Smooth muscle cell (in vitro differentiated cells): ENCODE results near the gene MTERF4. TPM values are rescaled to one million over a fixed set of nuclear protein-coding genes. Genes with fewer than 3 reads are reported as not detected.

Experiments used
- DNase-seq: peaks from one replicate; lab custom pipeline; 2025; ENCODE audit not compliant: unreplicated experiment; lab: John Stamatoyannopoulos, UW
- H2AFZ ChIP-seq: fragments of 200-600 bp; sonication (generic); 2 replicates; pipeline ENCODE4 v1.6.0; 2016; ENCODE audit warnings: antibody characterized with exemption, low read depth, mild to moderate bottlenecking
- H3F3A ChIP-seq: fragments of 200-600 bp; sonication (generic); 2 replicates; pipeline ENCODE4 v1.6.0; 2017; ENCODE audit warnings: antibody characterized with exemption, low read depth
- H3K27ac ChIP-seq: fragments of 200-600 bp; sonication (generic); 2 replicates; pipeline ENCODE4 v1.5.1; 2016; ENCODE audit warnings: low read depth, mild to moderate bottlenecking
- H3K27me3 ChIP-seq: fragments of 200-600 bp; sonication (generic); 2 replicates; pipeline ENCODE4 v1.6.1; 2016; ENCODE audit warnings: low read depth, mild to moderate bottlenecking
- H3K36me3 ChIP-seq: fragments of 200-600 bp; sonication (generic); 2 replicates; pipeline ENCODE4 v1.5.1; 2016; ENCODE audit warnings: low read depth
- H3K4me1 ChIP-seq: fragments of 200-600 bp; sonication (generic); 2 replicates; pipeline ENCODE4 v1.5.1; 2016; ENCODE audit warnings: low read depth
- H3K4me2 ChIP-seq: fragments of 200-600 bp; sonication (generic); 2 replicates; pipeline ENCODE4 v1.6.0; 2016; ENCODE audit warnings: mild to moderate bottlenecking
- H3K4me3 ChIP-seq: fragments of 200-600 bp; sonication (generic); 2 replicates; pipeline ENCODE4 v1.5.1; 2016; ENCODE audit warnings: mild to moderate bottlenecking
- H3K79me2 ChIP-seq: fragments of 200-600 bp; sonication (generic); 2 replicates; pipeline ENCODE4 v1.6.0; 2016; ENCODE audit warnings: low read depth, mild to moderate bottlenecking
- H3K9ac ChIP-seq: fragments of 200-600 bp; sonication (generic); 2 replicates; pipeline ENCODE4 v1.6.0; 2016; ENCODE audit warnings: low read depth
- H3K9me3 ChIP-seq: fragments of 200-600 bp; sonication (generic); replicated peaks from 2 replicates; pipeline ENCODE4 v1.5.1; 2016; ENCODE audit warnings: low read depth
- H4K20me1 ChIP-seq: fragments of 200-600 bp; sonication (generic); 2 replicates; pipeline ENCODE4 v1.6.0; 2016; ENCODE audit warnings: low read depth
- CTCF ChIP-seq: fragments of 200-600 bp; sonication (generic); IDR thresholded peaks from 2 replicates; pipeline ENCODE4 v1.5.1; 2017; ENCODE audit warnings: borderline replicate concordance, mild to moderate bottlenecking, antibody characterized with exemption; ENCODE audit not compliant: insufficient read depth, poor library complexity, severe bottlenecking
- WGBS: methylation state at CpG from one replicate; pipeline ENCODE4 v1.1.7; 2016; ENCODE audit warnings: low lambda C conversion rate; 5-methylcytosine and 5-hydroxymethylcytosine counted together
- polyA plus RNA-seq: library from polyadenylated mRNA; unstranded; fragments of >200 nt; fragmentation: Nextera tagmentation; extraction: Ambion mirVana; gene quantifications from 2 replicates; pipeline ENCODE4 v1.2.1, GENCODE V29; 2016
- total RNA-seq: library from RNA; depleted of rRNA; stranded (reverse); fragments of >200 nt; gene quantifications from 2 replicates; pipeline ENCODE4 v1.2.3, GENCODE V29; 2014

MTERF4 gene
- total and polyA plus RNA-seq, 2 experiments from 2014 or later: 13.7 to 27.3 TPM

- no peak for DNase-seq
- no peak for TF ChIP-seq CTCF
Measured at GRCh38 chr2:241099246-241099645, 2.8 kb downstream of the MTERF4 start.

GRCh38 chr2:241096979-241097378 lies 5.1 kb downstream of the MTERF4 start:
- H2AFZ ChIP-seq: no peak overlapping the region
- H4K20me1 ChIP-seq: peaks cover 25% of the 10 kb centered on the region
- peaks cover 18% of the 10 kb centered on the region for H3K36me3 ChIP-seq
- WGBS: 98% methylated on average over 8 of the region's 8 CpGs
- H3F3A ChIP-seq: no peaks in the 10 kb centered on the region
- peaks cover 27% of the 10 kb centered on the region for H3K79me2 ChIP-seq
- no peak overlapping the region for H3K4me3 ChIP-seq
- no peaks in the 10 kb centered on the region for H3K27me3 ChIP-seq
- H3K4me1 ChIP-seq: no peaks in the 10 kb centered on the region
- H3K27ac ChIP-seq: no peak overlapping the region
- no peaks in the 10 kb centered on the region for H3K9me3 ChIP-seq
- no peak for TF ChIP-seq CTCF
- DNase-seq: no peak
- H3K9ac ChIP-seq: no peak overlapping the region
- H3K4me2 ChIP-seq: no peak overlapping the region

More at GRCh38 chr2:241099246-241099645, 2.8 kb downstream of the MTERF4 start:
- Histone ChIP-seq H3K4me3 (no peak overlapping the region), H3K27me3 (no peaks in the 10 kb centered on the region), H3K79me2 (peaks cover 34% of the 10 kb centered on the region), H2AFZ (no peak overlapping the region), H3K4me2 (no peak overlapping the region), H3K36me3 (peaks cover 18% of the 10 kb centered on the region), H3K4me1 (peaks cover 6% of the 10 kb centered on the region), H3K9me3 (no peaks in the 10 kb centered on the region), H3K9ac (no peak overlapping the region), H3K27ac (no peak overlapping the region), H4K20me1 (peaks cover 18% of the 10 kb centered on the region), H3F3A (no peaks in the 10 kb centered on the region)
- over 99% methylated on average over 5 of the region's 5 CpGs for WGBS

GRCh38 chr2:241095594-241096290 lies 6.3 kb downstream of the MTERF4 start:
- H2AFZ ChIP-seq: no peak overlapping the region
- no peak for DNase-seq
- H3K27ac ChIP-seq: no peak overlapping the region
- 97% methylated on average over 14 of the region's 14 CpGs for WGBS
- H3F3A ChIP-seq: no peaks in the 10 kb centered on the region
- peaks cover 16% of the 10 kb centered on the region for H3K79me2 ChIP-seq
- H4K20me1 ChIP-seq: peaks cover 25% of the 10 kb centered on the region
- peaks cover 18% of the 10 kb centered on the region for H3K36me3 ChIP-seq
- no peak overlapping the region for H3K4me2 ChIP-seq
- H3K9me3 ChIP-seq: no peaks in the 10 kb centered on the region
- H3K27me3 ChIP-seq: no peaks in the 10 kb centered on the region
- H3K9ac ChIP-seq: no peak overlapping the region
- no peaks in the 10 kb centered on the region for H3K4me1 ChIP-seq
- H3K4me3 ChIP-seq: no peak overlapping the region
- TF ChIP-seq CTCF: no peak

- WGBS: 92% methylated on average over 6 of the region's 6 CpGs
Measured at GRCh38 chr2:241094924-241095420, 7.1 kb downstream of the MTERF4 start.

More at GRCh38 chr2:241094924-241095420, 7.1 kb downstream of the MTERF4 start:
- Histone ChIP-seq H3K79me2 (peaks cover 10% of the 10 kb centered on the region), H3K27me3 (no peaks in the 10 kb centered on the region), H2AFZ (no peak overlapping the region), H3K9ac (no peak overlapping the region), H3K4me3 (no peak overlapping the region), H3F3A (no peaks in the 10 kb centered on the region), H4K20me1 (peaks cover 24% of the 10 kb centered on the region), H3K9me3 (no peaks in the 10 kb centered on the region), H3K27ac (no peak overlapping the region), H3K4me1 (no peaks in the 10 kb centered on the region), H3K36me3 (peaks cover 18% of the 10 kb centered on the region), H3K4me2 (no peak overlapping the region)
- no peak for TF ChIP-seq CTCF
- no peak for DNase-seq
